B cell (primary cell): ENCODE results near the gene PTH1R. TPM values are rescaled to one million over a fixed set of nuclear protein-coding genes. Genes with fewer than 3 reads are reported as not detected.

ENCODE experiments used
- ATAC-seq: fragments of 200-7000 bp; cut with Tn5 transposase; one replicate; pipeline ENCODE4 v1.10.0; 2021; ENCODE audit warnings: low read depth, mild to moderate bottlenecking, moderate number of reproducible peaks, moderate library complexity
- CTCF ChIA-PET: fragments of 350-600 bp; sonication (Branson Sonifier 250); formaldehyde crosslinking; loops from one replicate; lab custom pipeline; 2021; ENCODE audit warnings: antibody characterized with exemption, inconsistent platforms; lab: Charles Lee
- POLR2A ChIA-PET: fragments of 350-600 bp; sonication (Branson Sonifier 250); formaldehyde crosslinking; loops from one replicate; lab custom pipeline; 2021; ENCODE audit warnings: antibody characterized with exemption; lab: Charles Lee
- DNase-seq: peaks from one replicate; pipeline ENCODE4 v3.0.0; 2013
- H2AFZ ChIP-seq: 2 replicates; pipeline ENCODE4 v1.6.1; 2012; ENCODE audit warnings: mild to moderate bottlenecking, low read depth, low read length; ENCODE audit not compliant: insufficient read depth, poor library complexity, severe bottlenecking
- H3K27ac ChIP-seq, 2 donors: 1 replicate in 1 of 2; 2 replicates in 1 of 2; pipeline ENCODE4 v1.5.1; 2012 to 2013; ENCODE audit warnings: low read length in 2 of 2, mild to moderate bottlenecking in 2 of 2, moderate library complexity in 1 of 2
- H3K27me3 ChIP-seq, 4 experiments: fragments of 200-600 bp in 1 of 4; sonication (generic) in 1 of 4; replicated peaks in 1 of 4; 1 replicate in 2 of 4; 2 replicates in 2 of 4; pipeline versions ENCODE4 v1.6.1 to v1.7.0; 2013 to 2016; ENCODE audit warnings: low read length in 3 of 4, mild to moderate bottlenecking in 2 of 4, mixed read lengths in 1 of 4, moderate library complexity in 1 of 4; ENCODE audit not compliant: insufficient read depth in 4 of 4, control insufficient read depth in 3 of 4; ENCODE audit errors: control extremely low read depth in 1 of 4
- H3K36me3 ChIP-seq, 2 experiments: replicated peaks in 1 of 2; 1 replicate in 1 of 2; 2 replicates in 1 of 2; pipeline versions ENCODE4 v1.6.1 to v1.7.1; 2013; ENCODE audit warnings: low read length in 1 of 2; ENCODE audit not compliant: insufficient read depth in 2 of 2, control insufficient read depth in 1 of 2; ENCODE audit errors: control extremely low read depth in 1 of 2, extremely low read depth in 1 of 2
- H3K4me1 ChIP-seq, 2 donors: fragments of 200-600 bp in 1 of 2; sonication (generic) in 1 of 2; 1 replicate in 1 of 2; 2 replicates in 1 of 2; pipeline versions ENCODE4 v1.5.1 to v1.6.1; 2013 to 2017; ENCODE audit warnings: low read length in 2 of 2; ENCODE audit not compliant: control insufficient read depth in 2 of 2, insufficient read depth in 2 of 2
- H3K4me2 ChIP-seq: replicated peaks from 2 replicates; pipeline ENCODE3; 2012; ENCODE audit warnings: mild to moderate bottlenecking, low read depth, low read length; ENCODE audit not compliant: poor library complexity, severe bottlenecking
- H3K4me3 ChIP-seq, 5 experiments: fragments of 200-600 bp in 1 of 5; sonication (generic) in 1 of 5; 1 replicate in 3 of 5; 2 replicates in 2 of 5; pipeline versions ENCODE4 v1.5.1 to v1.7.0; 2011 to 2016; ENCODE audit warnings: low read length in 4 of 5, mild to moderate bottlenecking in 4 of 5, low read depth in 2 of 5, control low read depth in 1 of 5, moderate library complexity in 1 of 5; ENCODE audit not compliant: insufficient read depth in 1 of 5; ENCODE audit errors: control extremely low read depth in 1 of 5, extremely low read depth in 1 of 5
- H3K79me2 ChIP-seq: fragments of 200-600 bp; sonication (generic); one replicate; pipeline ENCODE4 v1.6.0; 2016; ENCODE audit warnings: low read length; ENCODE audit not compliant: control insufficient read depth, insufficient read depth
- H3K9ac ChIP-seq: fragments of 200-600 bp; sonication (generic); 2 replicates; pipeline ENCODE4 v1.6.1; 2017; ENCODE audit warnings: mild to moderate bottlenecking, low read length, moderate library complexity
- H3K9me3 ChIP-seq, 3 donors: one replicate each; pipeline versions ENCODE4 v1.6.1 to v1.7.1; 2013; ENCODE audit warnings: low read length in 2 of 3; ENCODE audit not compliant: control insufficient read depth in 2 of 3, insufficient read depth in 1 of 3; ENCODE audit errors: control extremely low read depth in 1 of 3
- H4K20me1 ChIP-seq: 2 replicates; pipeline ENCODE4 v1.6.0; 2012; ENCODE audit warnings: mild to moderate bottlenecking, low read length; ENCODE audit not compliant: insufficient read depth, control insufficient read depth, poor library complexity, severe bottlenecking
- H3K27ac Mint-ChIP-seq: one replicate; pipeline ENCODE4 v1.8.0; 2021; ENCODE audit warnings: mixed read lengths
- H3K27me3 Mint-ChIP-seq: one replicate; pipeline ENCODE4 v1.8.0; 2021; ENCODE audit warnings: mixed read lengths
- H3K4me1 Mint-ChIP-seq: one replicate; pipeline ENCODE4 v1.8.0; 2021; ENCODE audit warnings: mixed read lengths
- H3K4me3 Mint-ChIP-seq: one replicate; pipeline ENCODE4 v1.8.0; 2021; ENCODE audit warnings: mixed read lengths
- H3K9me3 Mint-ChIP-seq: one replicate; pipeline ENCODE4 v1.8.0; 2022; ENCODE audit warnings: mixed read lengths; ENCODE audit not compliant: insufficient read depth
- EZH2 ChIP-seq: IDR thresholded peaks from 2 replicates; pipeline ENCODE4 v1.6.1; 2012; ENCODE audit warnings: borderline replicate concordance, low read depth, mild to moderate bottlenecking, moderate library complexity, low read length; ENCODE audit not compliant: insufficient read depth, poor library complexity, severe bottlenecking
- WGBS: methylation state at CpG from one replicate; pipeline ENCODE4 v1.1.5; 2013; ENCODE audit warnings: missing lambda C conversion rate; ENCODE audit not compliant: insufficient coverage; 5-methylcytosine and 5-hydroxymethylcytosine counted together
- intact Hi-C: fragments of 100-400 bp; cut with micrococcal nuclease; formaldehyde crosslinking; loops from one replicate; pipeline ENCODE4 v1.10.0; 2022
- polyA plus RNA-seq: library from polyadenylated mRNA; depleted of rRNA; stranded (reverse); fragments of >200 nt; gene quantifications from 2 replicates; pipeline ENCODE4 v1.2.3, GENCODE V29; 2012
- total RNA-seq, 2 donors: library from RNA; stranded (reverse); fragments of 120-200 nt in 1 of 2; gene quantifications; 1 replicate in 1 of 2; 2 replicates in 1 of 2; pipeline versions ENCODE4 v1.2.3 to v1.2.4, GENCODE V29; 2013 to 2022
- TF ChIP-seq, protein P1 (sequence below): fragments of 200-600 bp; IDR thresholded peaks from one replicate; pipeline ENCODE4 v1.8.0; 2022; ENCODE audit warnings: antibody characterized with exemption, mild to moderate bottlenecking

PTH1R gene
- total and polyA plus RNA-seq, 2 donors (not counting 1 experiment from before 2014, with no cell fraction given) = not detected

DNA sequence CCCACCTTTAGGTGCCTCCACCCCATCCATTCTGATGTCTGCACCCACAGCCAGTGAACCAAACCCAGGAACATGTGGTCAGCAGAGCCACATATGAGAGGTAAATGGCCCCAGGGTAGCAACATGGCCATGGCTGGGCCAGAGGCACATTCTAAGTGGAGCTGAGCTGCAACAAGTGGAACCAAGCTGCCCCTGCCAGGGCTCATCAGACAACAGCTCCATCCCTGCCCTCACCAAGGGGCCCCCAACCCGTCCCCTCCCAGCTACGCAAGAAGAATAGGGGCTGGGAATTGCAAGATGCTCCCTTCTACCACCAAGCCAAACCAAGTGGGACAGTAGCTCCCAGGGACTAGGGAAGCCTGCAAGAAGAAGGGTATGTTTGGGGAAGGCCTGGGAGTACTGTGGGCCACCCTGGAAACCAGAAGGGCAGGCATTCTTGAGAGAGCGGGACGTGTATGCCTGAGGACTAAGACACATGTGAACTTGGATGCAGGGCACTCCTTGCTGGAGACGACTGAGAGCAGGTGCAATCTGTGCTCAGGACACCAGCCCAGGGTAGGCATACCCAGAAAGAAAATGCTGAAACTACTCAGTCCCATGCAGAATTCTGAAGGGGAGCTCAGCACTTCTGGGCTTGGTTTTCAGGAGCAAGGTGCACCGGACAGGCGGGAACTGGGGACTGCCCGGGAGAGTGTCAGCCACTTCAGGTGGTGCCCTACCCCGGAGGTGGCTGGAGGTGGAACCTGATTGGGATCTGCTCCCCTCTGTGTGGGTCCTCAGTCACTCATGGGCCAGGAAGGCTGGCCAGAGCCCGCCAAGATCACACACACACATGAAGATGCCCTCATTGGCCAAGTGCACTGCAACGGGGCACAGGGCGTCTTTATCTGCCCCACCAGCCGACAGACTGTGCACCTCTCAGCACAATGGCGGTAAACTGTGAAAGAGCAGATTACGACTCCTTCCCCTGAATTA is 23.8 kb upstream of the PTH1R start:
- Histone ChIP-seq H3K9ac (no peak overlapping the region), H3K4me2 (no peak overlapping the region), H3K27ac (no peak overlapping the region), H3K4me3 (no peak overlapping the region), H3K36me3 (no peaks in the 10 kb centered on the region), H4K20me1 (no peaks in the 10 kb centered on the region), H2AFZ (no peak overlapping the region), H3K79me2 (no peaks in the 10 kb centered on the region), H3K4me1 (no peaks in the 10 kb centered on the region), H3K9me3 (no peaks in the 10 kb centered on the region), H3K27me3 (no peaks in the 10 kb centered on the region)
- no peaks in the 10 kb centered on the region for H3K9me3 Mint-ChIP-seq
- no peak for DNase-seq
- ChIA-PET CTCF (interaction anchor here (1.0 to 1.1 kb wide), 2 partner anchors 13 to 158 kb away, joined by 3 to 4 read pairs; no protein-coding TSS in a partner anchor), POLR2A (no interaction called here)
- intact Hi-C loops = no loop called here
- ATAC-seq = no peak
- no peaks in the 10 kb centered on the region for H3K4me1 Mint-ChIP-seq
- peaks cover 9% of the 10 kb centered on the region for H3K27me3 Mint-ChIP-seq
- 94% methylated on average over 14 of the region's 15 CpGs for WGBS
- no peak overlapping the region for H3K4me3 Mint-ChIP-seq
- no peak for TF ChIP-seq EZH2
- TF ChIP-seq, protein P1, sequence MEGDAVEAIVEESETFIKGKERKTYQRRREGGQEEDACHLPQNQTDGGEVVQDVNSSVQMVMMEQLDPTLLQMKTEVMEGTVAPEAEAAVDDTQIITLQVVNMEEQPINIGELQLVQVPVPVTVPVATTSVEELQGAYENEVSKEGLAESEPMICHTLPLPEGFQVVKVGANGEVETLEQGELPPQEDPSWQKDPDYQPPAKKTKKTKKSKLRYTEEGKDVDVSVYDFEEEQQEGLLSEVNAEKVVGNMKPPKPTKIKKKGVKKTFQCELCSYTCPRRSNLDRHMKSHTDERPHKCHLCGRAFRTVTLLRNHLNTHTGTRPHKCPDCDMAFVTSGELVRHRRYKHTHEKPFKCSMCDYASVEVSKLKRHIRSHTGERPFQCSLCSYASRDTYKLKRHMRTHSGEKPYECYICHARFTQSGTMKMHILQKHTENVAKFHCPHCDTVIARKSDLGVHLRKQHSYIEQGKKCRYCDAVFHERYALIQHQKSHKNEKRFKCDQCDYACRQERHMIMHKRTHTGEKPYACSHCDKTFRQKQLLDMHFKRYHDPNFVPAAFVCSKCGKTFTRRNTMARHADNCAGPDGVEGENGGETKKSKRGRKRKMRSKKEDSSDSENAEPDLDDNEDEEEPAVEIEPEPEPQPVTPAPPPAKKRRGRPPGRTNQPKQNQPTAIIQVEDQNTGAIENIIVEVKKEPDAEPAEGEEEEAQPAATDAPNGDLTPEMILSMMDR = no peak
- H3K27ac Mint-ChIP-seq = no peak overlapping the region

DNA sequence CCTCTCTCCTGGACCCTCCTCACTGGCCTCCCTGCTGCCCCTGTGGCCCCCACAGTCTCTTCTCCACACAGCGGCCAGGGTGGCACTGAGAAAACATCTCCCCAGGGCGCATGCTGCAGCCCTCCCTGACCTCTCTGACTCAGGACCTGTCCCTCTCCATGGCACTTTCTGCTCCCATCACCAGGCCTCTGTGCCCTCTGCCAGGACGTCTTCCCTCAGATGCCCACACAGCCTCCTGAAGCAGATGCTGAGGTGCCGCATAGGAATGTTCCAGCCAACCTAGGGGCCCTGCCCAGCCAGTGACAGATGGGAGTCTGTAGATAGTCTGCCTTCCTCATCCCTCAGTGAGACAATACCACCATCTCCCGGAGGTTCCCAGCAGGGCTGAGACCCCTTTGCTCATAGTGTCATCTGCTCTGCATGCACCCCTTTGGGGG is 22.9 kb upstream of the PTH1R start:
- Mint-ChIP-seq H3K9me3 (no peaks in the 10 kb centered on the region), H3K27ac (no peak overlapping the region), H3K27me3 (peaks cover 15% of the 10 kb centered on the region), H3K4me1 (no peaks in the 10 kb centered on the region), H3K4me3 (no peak overlapping the region)
- H3K4me2 ChIP-seq = no peak overlapping the region
- no peak overlapping the region for H2AFZ ChIP-seq
- H3K4me3 ChIP-seq = no peak overlapping the region
- no peaks in the 10 kb centered on the region for H3K9me3 ChIP-seq
- H3K27ac ChIP-seq = no peak overlapping the region
- no peaks in the 10 kb centered on the region for H3K36me3 ChIP-seq
- no peaks in the 10 kb centered on the region for H4K20me1 ChIP-seq
- no peak overlapping the region for H3K9ac ChIP-seq
- POLR2A ChIA-PET = no interaction called here
- H3K27me3 ChIP-seq = no peaks in the 10 kb centered on the region
- no peak for DNase-seq
- WGBS = 90% methylated on average over 5 of the region's 5 CpGs
- H3K79me2 ChIP-seq = no peaks in the 10 kb centered on the region
- CTCF ChIA-PET = no interaction called here
- intact Hi-C loops = no loop called here
- no peak for ATAC-seq
- no peaks in the 10 kb centered on the region for H3K4me1 ChIP-seq
- TF ChIP-seq EZH2 = no peak
- TF ChIP-seq, protein P1 = no peak
